Activated T-helper 17 cell treated with anti-CD3 and anti-CD28 coated beads, Interleukin-2, amount 50 U/mL, for 72 hours (primary cell): ENCODE measurements around the gene SRRM2. TPM values are rescaled to one million over a fixed set of nuclear protein-coding genes. Genes with fewer than 3 reads are reported as not detected.

ENCODE experiments used
- ATAC-seq: fragments of 150-1000 bp; cut with Tn5 transposase; replicated peaks from 2 replicates; pipeline ENCODE4 v1.10.0; 2021; ENCODE audit warnings: mild to moderate bottlenecking, moderate library complexity
- H3K27ac Mint-ChIP-seq: one replicate; pipeline ENCODE4 v1.8.0; 2022; ENCODE audit warnings: mixed read lengths
- H3K27me3 Mint-ChIP-seq: one replicate; pipeline ENCODE4 v1.8.0; 2022; ENCODE audit warnings: mixed read lengths
- H3K36me3 Mint-ChIP-seq: one replicate; pipeline ENCODE4 v1.8.0; 2022; ENCODE audit warnings: low read depth, mild to moderate bottlenecking, mixed read lengths
- H3K4me1 Mint-ChIP-seq: one replicate; pipeline ENCODE4 v1.8.0; 2022; ENCODE audit warnings: mixed read lengths
- H3K4me3 Mint-ChIP-seq: one replicate; pipeline ENCODE4 v1.8.0; 2022; ENCODE audit warnings: mild to moderate bottlenecking, mixed read lengths
- H3K9me3 Mint-ChIP-seq: one replicate; pipeline ENCODE4 v1.8.0; 2022; ENCODE audit warnings: mixed read lengths
- total RNA-seq, 2 donors: library from RNA; stranded (reverse); gene quantifications; one replicate each; pipeline ENCODE4 v1.2.3, GENCODE V29; 2022

Gene SRRM2
- total RNA-seq, 2 donors from 2014 or later = 553 to 810 TPM

GRCh38 chr16:2814551-2815298 lies 62.3 kb downstream of the SRRM2 start:
- no peak overlapping the region for H3K4me3 Mint-ChIP-seq
- no peak overlapping the region for H3K27ac Mint-ChIP-seq
- no peaks in the 10 kb centered on the region for H3K4me1 Mint-ChIP-seq
- ATAC-seq = no peak
- H3K36me3 Mint-ChIP-seq = no peaks in the 10 kb centered on the region
- peaks cover 16% of the 10 kb centered on the region for H3K27me3 Mint-ChIP-seq
- H3K9me3 Mint-ChIP-seq = no peaks in the 10 kb centered on the region

GRCh38 chr16:2815299-2815771 lies 62.9 kb downstream of the SRRM2 start:
- Mint-ChIP-seq H3K4me3 (no peak overlapping the region), H3K9me3 (no peaks in the 10 kb centered on the region), H3K4me1 (no peaks in the 10 kb centered on the region), H3K36me3 (no peaks in the 10 kb centered on the region), H3K27me3 (peaks cover 12% of the 10 kb centered on the region), H3K27ac (no peak overlapping the region)
- no peak for ATAC-seq

GRCh38 chr16:2816751-2817339 lies 64.4 kb downstream of the SRRM2 start, which contains the start of gene PRSS21:
TSS of gene PRSS21 (plus strand) at chr16:2817237. CDS start at chr16:2817269, 32 bp downstream.
- no peaks in the 10 kb centered on the region for H3K4me1 Mint-ChIP-seq
- no peak within 1 kb of the TSS for H3K27ac Mint-ChIP-seq
- H3K36me3 Mint-ChIP-seq = no peaks in the 10 kb centered on the region
- no peaks in the 10 kb centered on the region for H3K9me3 Mint-ChIP-seq
- peaks cover 7% of the 10 kb centered on the region for H3K27me3 Mint-ChIP-seq
- no peak within 1 kb of the TSS for H3K4me3 Mint-ChIP-seq
- ATAC-seq = peak; percentile 49

GRCh38 chr16:2817340-2818271 lies 65.2 kb downstream of the SRRM2 start:
- no peaks in the 10 kb centered on the region for H3K36me3 Mint-ChIP-seq
- no peak for ATAC-seq
- no peak overlapping the region for H3K27ac Mint-ChIP-seq

GRCh38 chr16:2818272-2818876 lies 65.9 kb downstream of the SRRM2 start:
- Mint-ChIP-seq H3K9me3 (no peaks in the 10 kb centered on the region), H3K4me3 (no peak overlapping the region), H3K4me1 (no peaks in the 10 kb centered on the region), H3K36me3 (no peaks in the 10 kb centered on the region), H3K27ac (no peak overlapping the region), H3K27me3 (peaks cover 8% of the 10 kb centered on the region)
- ATAC-seq = no peak

More at GRCh38 chr16:2817340-2818271, 65.2 kb downstream of the SRRM2 start:
- Mint-ChIP-seq H3K9me3 (no peaks in the 10 kb centered on the region), H3K4me1 (no peaks in the 10 kb centered on the region), H3K4me3 (no peak overlapping the region), H3K27me3 (peaks cover 8% of the 10 kb centered on the region)

DNA sequence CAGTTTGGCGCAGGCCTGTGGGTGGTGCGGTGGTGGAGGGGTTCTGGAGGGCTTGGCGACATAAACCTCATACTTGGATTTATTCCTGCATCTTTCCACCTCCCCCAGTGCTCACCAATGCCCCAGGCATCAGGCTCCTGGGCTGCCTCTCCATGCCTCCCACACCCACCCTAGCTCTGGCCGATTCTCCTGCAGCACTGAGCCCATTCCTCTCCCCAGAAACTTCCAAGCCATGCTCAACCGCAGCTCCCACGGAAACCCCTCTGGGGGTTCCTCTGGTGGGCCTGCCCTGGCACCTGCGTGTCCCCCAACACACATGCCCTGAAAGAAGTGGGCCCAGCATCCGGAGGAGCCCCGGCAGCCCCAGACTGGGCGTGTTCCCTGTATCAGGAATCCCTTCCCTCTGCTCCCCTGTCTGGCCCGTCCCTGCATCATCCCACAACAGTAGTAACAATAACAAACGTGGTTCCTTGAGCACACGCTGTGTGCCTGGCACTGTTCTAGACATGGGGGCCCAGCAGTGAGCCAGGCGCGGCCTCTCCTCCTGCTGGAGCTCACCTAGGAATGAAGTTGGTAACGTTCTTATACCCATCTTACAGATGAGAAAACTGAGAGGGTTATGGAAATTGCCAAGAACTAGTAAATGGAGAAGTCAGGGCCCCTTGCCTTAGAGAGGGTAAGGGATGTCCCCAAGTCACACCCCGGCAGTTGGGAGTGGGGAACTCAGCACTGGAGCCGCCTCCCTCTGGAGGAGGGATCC lies 66.9 kb downstream of the SRRM2 start:
- H3K4me3 Mint-ChIP-seq = no peak overlapping the region
- no peaks in the 10 kb centered on the region for H3K36me3 Mint-ChIP-seq
- no peak overlapping the region for H3K27ac Mint-ChIP-seq
- no peaks in the 10 kb centered on the region for H3K9me3 Mint-ChIP-seq
- H3K27me3 Mint-ChIP-seq = peaks cover 5% of the 10 kb centered on the region
- ATAC-seq = no peak
- H3K4me1 Mint-ChIP-seq = no peaks in the 10 kb centered on the region

DNA sequence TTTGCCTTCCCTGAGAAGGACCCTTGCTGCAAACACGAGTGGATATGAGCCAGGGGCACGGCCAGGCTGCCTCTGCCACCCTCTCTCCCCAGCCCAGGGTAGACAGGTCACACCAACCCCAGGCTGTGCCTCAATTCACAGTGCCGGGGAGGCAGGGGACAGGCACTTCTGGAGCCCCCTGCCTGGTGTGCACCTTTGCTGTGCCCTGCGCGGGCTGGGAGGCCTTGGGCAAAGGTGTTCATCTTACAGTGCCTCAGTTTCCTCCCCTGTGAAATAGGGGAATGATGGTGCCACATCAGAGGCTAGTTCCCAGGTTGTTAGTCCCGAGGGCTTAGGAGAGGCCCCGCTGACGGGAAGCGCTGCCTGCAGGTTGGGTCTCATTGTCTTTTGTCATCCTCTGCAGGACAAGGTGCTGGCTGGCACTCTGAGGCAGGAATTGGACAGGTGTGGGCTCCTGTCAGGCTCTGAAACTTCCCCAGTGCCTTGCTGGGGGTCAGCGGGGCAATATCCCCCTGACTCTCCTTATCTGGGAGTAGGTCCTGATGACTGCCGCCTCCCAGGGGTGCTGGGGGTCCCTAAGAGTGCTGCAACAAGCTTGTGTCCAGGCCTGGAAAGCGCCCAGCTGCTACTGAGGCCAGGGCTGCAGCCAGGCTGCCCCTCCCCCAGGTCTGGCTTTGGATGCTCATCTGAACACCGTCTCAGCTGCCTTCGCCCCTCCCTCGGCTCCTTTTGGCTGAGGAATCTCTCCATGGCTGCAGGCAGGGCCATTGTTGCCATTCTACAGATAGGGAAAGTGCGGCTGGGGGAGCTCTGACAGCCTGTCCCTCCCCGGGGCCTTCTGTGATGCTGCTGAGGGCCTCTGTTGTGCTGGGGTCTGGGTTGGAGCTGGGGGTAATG lies 67.7 kb downstream of the SRRM2 start:
- Mint-ChIP-seq H3K36me3 (no peaks in the 10 kb centered on the region), H3K27me3 (peaks cover 5% of the 10 kb centered on the region), H3K4me3 (no peak overlapping the region), H3K9me3 (no peaks in the 10 kb centered on the region), H3K27ac (no peak overlapping the region), H3K4me1 (no peaks in the 10 kb centered on the region)
- ATAC-seq = no peak

Other genes starting within 250 kb of the SRRM2 start
- gene ATP6V0C, start 238.7 kb upstream of the SRRM2 start, total RNA-seq = 100 to 1,000 TPM in 1 of 2 donors, 10 to 100 TPM in 1; 98.5 to 128 TPM
- 10 to 100 TPM; 39.6 to 54.5 TPM for gene AMDHD2, start 232.3 kb upstream of the SRRM2 start, total RNA-seq
- not detected for gene CEMP1, start 221.2 kb upstream of the SRRM2 start, total RNA-seq
- 10 to 100 TPM; 52.1 to 67.7 TPM for gene PDPK1, start 214.6 kb upstream of the SRRM2 start, total RNA-seq
- gene KCTD5, start 70.1 kb upstream of the SRRM2 start, total RNA-seq = 10 to 100 TPM; 42.2 to 79.1 TPM
- gene PRSS27, start 32.4 kb upstream of the SRRM2 start, total RNA-seq = 1 to 10 TPM; 2.2 to 2.9 TPM
- gene ELOB, start 24.6 kb downstream of the SRRM2 start, total RNA-seq = 100 to 1,000 TPM; 160 to 280 TPM
- gene PRSS33, start 34.9 kb downstream of the SRRM2 start, total RNA-seq = not detected
- not detected for gene PRSS41, start 45.8 kb downstream of the SRRM2 start, total RNA-seq
- gene PRSS21, start 64.6 kb downstream of the SRRM2 start, total RNA-seq = 1 to 10 TPM; 1.2 to 4.8 TPM
- gene ZG16B, start 77.7 kb downstream of the SRRM2 start, total RNA-seq = 1 to 10 TPM; 4.0 to 5.7 TPM
- gene PRSS22, start 105.5 kb downstream of the SRRM2 start, total RNA-seq = 1 to 10 TPM in 1 of 2 donors, not detected in 1; 1.9 TPM
- 10 to 100 TPM; 13.5 to 14.6 TPM for gene FLYWCH2, start 130.6 kb downstream of the SRRM2 start, total RNA-seq
- gene FLYWCH1, start 159.3 kb downstream of the SRRM2 start, total RNA-seq = 10 to 100 TPM; 52.4 to 61.1 TPM
- gene KREMEN2, start 211.6 kb downstream of the SRRM2 start, total RNA-seq = not detected
- gene PAQR4, start 216.7 kb downstream of the SRRM2 start, total RNA-seq = 10 to 100 TPM; 24.4 to 41.4 TPM
- 100 to 1,000 TPM in 1 of 2 donors, 10 to 100 TPM in 1; 97.7 to 154 TPM for gene PKMYT1, start 227.8 kb downstream of the SRRM2 start, total RNA-seq